HepG2 (cell line): Measurements from ENCODE around the gene CFAP43. TPM values are rescaled to one million over a fixed set of nuclear protein-coding genes. Genes with fewer than 3 reads are reported as not detected.

Experiments used
- ATAC-seq: fragments of 200-7000 bp; cut with Tn5 transposase; 3 replicates; pipeline ENCODE4 v1.9.1; 2020; ENCODE audit warnings: mild to moderate bottlenecking, moderate library complexity
- BruUV-seq: library from RNA; stranded (reverse); fragments of 400-500 nt; replicated peaks from 2 replicates; lab custom pipeline; 2021; lab: Mats Ljungman, UMichigan
- CTCF ChIA-PET: fragments of 300-600 bp; formaldehyde crosslinking; extraction: SDS; loops from one replicate; lab custom pipeline; 2021; ENCODE audit warnings: low total read pairs, inconsistent platforms, low intra/inter-chr PET ratio; lab: Yijun Ruan, JAX
- POLR2A ChIA-PET: fragments of 350-600 bp; sonication (Branson Sonifier 250); formaldehyde crosslinking; loops from one replicate; lab custom pipeline; 2020; ENCODE audit warnings: antibody characterized with exemption, inconsistent platforms; lab: Yijun Ruan, JAX
- DNase-seq: peaks from one replicate; pipeline ENCODE4 v3.0.0-alpha.2; 2015; ENCODE audit warnings: low spot score
- FAIRE-seq: peaks from 3 replicates; lab custom pipeline; 2011; peaks lifted over from hg19 to GRCh38; lab: Jason Lieb, UNC
- H2AFZ ChIP-seq: one replicate; pipeline ENCODE4 v1.6.1; 2011; ENCODE audit warnings: low read length, inconsistent platforms
- H3K27ac ChIP-seq: fragments of 300-600 bp; 3 replicates; pipeline ENCODE4 v1.8.0; 2011; ENCODE audit warnings: mixed run types, mild to moderate bottlenecking, mixed read lengths, low read length, inconsistent platforms; ENCODE audit not compliant: insufficient read depth; ENCODE audit errors: extremely low read length
- H3K27me3 ChIP-seq, 2 experiments: fragments of 200-600 bp in 1 of 2; 2 replicates in 1 of 2; 3 replicates in 1 of 2; pipeline versions ENCODE4 v1.6.0 to v1.8.0; 2011; ENCODE audit warnings: low read length in 2 of 2, mild to moderate bottlenecking in 2 of 2, moderate library complexity in 2 of 2, inconsistent platforms in 1 of 2; ENCODE audit not compliant: insufficient read depth in 2 of 2, control insufficient read depth in 1 of 2
- H3K36me3 ChIP-seq, 2 experiments: fragments of 200-600 bp in 1 of 2; replicated peaks in 1 of 2; 2 replicates in 1 of 2; 3 replicates in 1 of 2; pipeline versions ENCODE4 v1.5.1 to v1.8.0; 2011; ENCODE audit warnings: low read length in 2 of 2, inconsistent platforms in 1 of 2; ENCODE audit not compliant: insufficient read depth in 2 of 2, control insufficient read depth in 1 of 2
- H3K4me1 ChIP-seq: 2 replicates; pipeline ENCODE4 v1.5.1; 2012; ENCODE audit warnings: low read length, inconsistent platforms; ENCODE audit not compliant: insufficient read depth
- H3K4me2 ChIP-seq: 2 replicates; pipeline ENCODE4 v1.6.0; 2011; ENCODE audit warnings: low read depth, low read length, inconsistent platforms
- H3K4me3 ChIP-seq, 3 experiments: fragments of 200-600 bp in 1 of 3; sonication (generic), shearing (Covaris generic) in 1 of 3; replicated peaks in 1 of 3; 2 replicates each; pipeline ENCODE4 v1.5.1; 2011 to 2016; ENCODE audit warnings: low read length in 3 of 3, inconsistent platforms in 2 of 3, low read depth in 2 of 3, mild to moderate bottlenecking in 2 of 3, control low read depth in 1 of 3, mixed read lengths in 1 of 3; ENCODE audit not compliant: insufficient read depth in 1 of 3
- H3K79me2 ChIP-seq: one replicate; pipeline ENCODE4 v1.6.1; 2011; ENCODE audit warnings: low read length, inconsistent platforms; ENCODE audit not compliant: insufficient read depth
- H3K9ac ChIP-seq: 2 replicates; pipeline ENCODE4 v1.6.0; 2011; ENCODE audit warnings: mild to moderate bottlenecking, low read depth, low read length, inconsistent platforms; ENCODE audit not compliant: insufficient read depth
- H3K9me3 ChIP-seq: 2 replicates; pipeline ENCODE4 v1.5.1; 2012; ENCODE audit warnings: mild to moderate bottlenecking, low read length
- H4K20me1 ChIP-seq: 2 replicates; pipeline ENCODE4 v1.6.0; 2011; ENCODE audit warnings: inconsistent platforms, mild to moderate bottlenecking, low read length, moderate library complexity; ENCODE audit not compliant: insufficient read depth
- AKAP8 ChIP-seq: sonication (generic); formaldehyde crosslinking; IDR thresholded peaks from 2 replicates; pipeline ENCODE4 v1.5.1; 2020; ENCODE audit warnings: mild to moderate bottlenecking, missing genetic modification reagents
- CBX5 ChIP-seq: sonication (generic); formaldehyde crosslinking; IDR thresholded peaks from 2 replicates; pipeline ENCODE4 v1.4.0; 2020; ENCODE audit warnings: missing genetic modification reagents, borderline replicate concordance
- CREB1 ChIP-seq, 2 experiments: fragments of 450-650 bp in 1 of 2; IDR thresholded peaks; 2 replicates each; pipeline ENCODE4 v1.6.1; 2016 to 2017; ENCODE audit warnings: control low read depth in 1 of 2, mild to moderate bottlenecking in 1 of 2, missing compliant biosample characterization in 1 of 2, missing genetic modification characterization in 1 of 2
- EHMT2 ChIP-seq: fragments of 200-600 bp; sonication (generic); IDR thresholded peaks from 2 replicates; pipeline ENCODE4 v1.7.0; 2017; ENCODE audit warnings: antibody characterized with exemption, low read depth, low read length, borderline replicate concordance
- FOSL2 ChIP-seq: sonication (generic); formaldehyde crosslinking; IDR thresholded peaks from 2 replicates; pipeline ENCODE4 v1.4.0; 2020; ENCODE audit warnings: missing genetic modification reagents
- GABPB1 ChIP-seq: IDR thresholded peaks from 2 replicates; pipeline ENCODE4 v1.6.1; 2016; ENCODE audit warnings: mild to moderate bottlenecking, missing genetic modification reagents, moderate library complexity, missing compliant biosample characterization
- HNRNPH1 ChIP-seq: fragments of 200-400 bp; formaldehyde crosslinking; optimal IDR thresholded peaks from 2 replicates; pipeline ENCODE3; 2017; ENCODE audit warnings: mild to moderate bottlenecking, low read depth, low read length
- IRX3 ChIP-seq: sonication (generic); formaldehyde crosslinking; IDR thresholded peaks from 2 replicates; pipeline ENCODE4 v1.8.1; 2023; ENCODE audit warnings: mild to moderate bottlenecking, low read depth, missing genetic modification reagents, borderline replicate concordance
- KDM1A ChIP-seq: IDR thresholded peaks from 2 replicates; pipeline ENCODE4 v1.6.1; 2016; ENCODE audit warnings: missing compliant biosample characterization
- MED8 ChIP-seq: sonication (generic); formaldehyde crosslinking; IDR thresholded peaks from 2 replicates; pipeline ENCODE4 v1.8.1; 2023; ENCODE audit warnings: mild to moderate bottlenecking, missing genetic modification reagents; ENCODE audit not compliant: insufficient replicate concordance
- RXRB ChIP-seq: IDR thresholded peaks from 2 replicates; pipeline ENCODE4 v1.6.1; 2016; ENCODE audit warnings: borderline replicate concordance, missing genetic modification reagents, missing compliant biosample characterization
- ZBTB2 ChIP-seq: sonication (generic); formaldehyde crosslinking; IDR thresholded peaks from 2 replicates; pipeline ENCODE4 v1.8.0; 2022; ENCODE audit warnings: low read depth, missing genetic modification reagents
- ZBTB34 ChIP-seq: sonication (generic); formaldehyde crosslinking; IDR thresholded peaks from 2 replicates; pipeline ENCODE4 v1.8.0; 2022; ENCODE audit warnings: mild to moderate bottlenecking, missing genetic modification reagents
- ZKSCAN1 ChIP-seq: fragments of 150-350 bp; IDR thresholded peaks from 2 replicates; pipeline ENCODE4 v1.6.1; 2014; ENCODE audit warnings: low read length
- ZNF251 ChIP-seq: sonication (generic); formaldehyde crosslinking; IDR thresholded peaks from 2 replicates; pipeline ENCODE4 v1.9.0; 2021; ENCODE audit warnings: mild to moderate bottlenecking, missing genetic modification reagents
- ZNF570 ChIP-seq: sonication (generic); formaldehyde crosslinking; IDR thresholded peaks from 2 replicates; pipeline ENCODE4 v1.4.0; 2020; ENCODE audit warnings: mild to moderate bottlenecking, missing genetic modification reagents, borderline replicate concordance
- ZSCAN12 ChIP-seq: sonication (generic); formaldehyde crosslinking; IDR thresholded peaks from 2 replicates; pipeline ENCODE4 v1.9.0; 2021; ENCODE audit warnings: mild to moderate bottlenecking, missing genetic modification reagents
- WGBS: methylation state at CpG from one replicate; pipeline ENCODE4 v1.1.6; 2017; ENCODE audit warnings: low lambda C conversion rate; 5-methylcytosine and 5-hydroxymethylcytosine counted together
- in situ Hi-C: cut with HindIII; loops from 2 replicates; pipeline ENCODE4 v1.10.0; 2017; ENCODE audit warnings: low pct_unique_long_range_greater_than_20kb; ENCODE audit not compliant: extremely low pct_ligation_motif_present
- intact Hi-C: fragments of 100-400 bp; cut with micrococcal nuclease; formaldehyde crosslinking; loops from one replicate; pipeline ENCODE4 v1.10.0; 2022; ENCODE audit not compliant: unreplicated experiment
- polyA plus RNA-seq, 8 experiments: library from polyadenylated mRNA; depleted of rRNA in 3 of 8; stranded (reverse) in 7 of 8; unstranded in 1 of 8; fragments of >200 nt; fragmentation: Illumina TruSeq in 4 of 8; extraction: Trizol in 4 of 8; gene quantifications; 2 replicates each; pipeline versions ENCODE4 v1.2.1 to v1.2.3, GENCODE V29; 2011 to 2016; ENCODE audit warnings: low read depth in 4 of 8, missing spikeins in 1 of 8, mixed read lengths in 1 of 8; ENCODE audit not compliant: insufficient read depth in 1 of 8
- total RNA-seq, 5 experiments: library from RNA; depleted of rRNA; stranded (reverse); fragments of >200 nt; fragmentation: Illumina TruSeq; extraction: Trizol; gene quantifications; 2 replicates each; pipeline ENCODE4 v1.2.3, GENCODE V29; 2016; ENCODE audit warnings: low read depth in 1 of 5
- TF ChIP-seq, protein P1 (sequence below): sonication (generic); formaldehyde crosslinking; IDR thresholded peaks from 2 replicates; pipeline ENCODE4 v1.8.1; 2023; ENCODE audit warnings: mild to moderate bottlenecking, missing genetic modification reagents, borderline replicate concordance
- TF ChIP-seq, protein P2 (sequence below): IDR thresholded peaks from 2 replicates; pipeline ENCODE4 v1.6.1; 2012; ENCODE audit warnings: inconsistent platforms
- TF ChIP-seq, protein P3 (sequence below): sonication (generic); formaldehyde crosslinking; conservative IDR thresholded peaks from 2 replicates; pipeline ENCODE4 v1.8.0; 2022; ENCODE audit warnings: missing genetic modification reagents

Gene CFAP43
- total and polyA plus RNA-seq, 2 of the 13 experiments (the other 11 are each of a cell fraction or from before 2014, with no cell fraction given): 0.24 to 0.38 TPM

GRCh38 chr10:104232613-104233102 lies 494 bp upstream of the CFAP43 start:
- DNase-seq: peak; percentile 33
- H2AFZ ChIP-seq: peak overlapping the region; percentile 90
- peak; percentile 65 for ATAC-seq
- H3K9ac ChIP-seq: peak overlapping the region; percentile 84
- no peak for FAIRE-seq
- in situ Hi-C loops: no loop called here
- H3K4me2 ChIP-seq: peak overlapping the region; percentile 87
- peaks cover 21% of the 10 kb centered on the region for H3K4me1 ChIP-seq
- BruUV-seq: no TSS peak
- CTCF ChIA-PET: no interaction called here
- peaks cover 7% of the 10 kb centered on the region for H3K9me3 ChIP-seq
- no peaks in the 10 kb centered on the region for H3K36me3 ChIP-seq
- H3K79me2 ChIP-seq: no peaks in the 10 kb centered on the region
- WGBS: 3% methylated on average over 20 of the region's 20 CpGs
- POLR2A ChIA-PET: interaction anchor here (1.0 to 3.7 kb wide), 7 partner anchors 9 to 111 kb away, joined by 3 to 59 read pairs (median 6); partner anchors contain the start of genes GSTO1, ITPRIP and SFR1
- H3K4me3 ChIP-seq: peak overlapping the region; percentile 79 to 93 (median 86)
- intact Hi-C loops: loop anchor here (1.0 kb wide), 2 partner anchors 11 to 21 kb away; no protein-coding TSS in a partner anchor
- H4K20me1 ChIP-seq: no peaks in the 10 kb centered on the region
- H3K27ac ChIP-seq: peak overlapping the region; percentile 82
- no peaks in the 10 kb centered on the region; a peak in 1 of 5 replicates for H3K27me3 ChIP-seq
- TF ChIP-seq KDM1A (CRISPR knock-in tag) (0 out of 2 replicates have a peak, but pooled peaks have one; percentile 26), ZSCAN12 (CRISPR knock-in tag) (no peak), EHMT2 (no peak), FOSL2 (CRISPR knock-in tag) (no peak), IRX3 (CRISPR knock-in tag) (peak; percentile 3; the same call in 1 of the 2 replicates), GABPB1 (CRISPR knock-in tag) (no peak), ZKSCAN1 (no peak), HNRNPH1 (no peak), ZBTB34 (CRISPR knock-in tag) (no peak), CBX5 (CRISPR knock-in tag) (no peak), ZNF570 (CRISPR knock-in tag) (no peak), ZBTB2 (CRISPR knock-in tag) (no peak), CREB1 (IDR thresholded peaks at IDR 0.05) (no peak), CREB1 (CRISPR knock-in tag; IDR thresholded peaks at IDR 0.05) (peak; percentile 27; the same call in 1 of the 2 replicates), MED8 (CRISPR knock-in tag) (no peak), AKAP8 (CRISPR knock-in tag) (no peak), RXRB (0 out of 2 replicates have a peak, but pooled peaks have one; percentile 24), ZNF251 (CRISPR knock-in tag) (no peak)
- TF ChIP-seq, protein P1, sequence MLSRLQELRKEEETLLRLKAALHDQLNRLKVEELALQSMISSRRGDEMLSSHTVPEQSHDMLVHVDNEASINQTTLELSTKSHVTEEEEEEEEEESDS: 0 out of 2 replicates have a peak, but pooled peaks have one; percentile 6
- TF ChIP-seq, protein P2, sequence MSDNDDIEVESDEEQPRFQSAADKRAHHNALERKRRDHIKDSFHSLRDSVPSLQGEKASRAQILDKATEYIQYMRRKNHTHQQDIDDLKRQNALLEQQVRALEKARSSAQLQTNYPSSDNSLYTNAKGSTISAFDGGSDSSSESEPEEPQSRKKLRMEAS: no peak
- TF ChIP-seq, protein P3, sequence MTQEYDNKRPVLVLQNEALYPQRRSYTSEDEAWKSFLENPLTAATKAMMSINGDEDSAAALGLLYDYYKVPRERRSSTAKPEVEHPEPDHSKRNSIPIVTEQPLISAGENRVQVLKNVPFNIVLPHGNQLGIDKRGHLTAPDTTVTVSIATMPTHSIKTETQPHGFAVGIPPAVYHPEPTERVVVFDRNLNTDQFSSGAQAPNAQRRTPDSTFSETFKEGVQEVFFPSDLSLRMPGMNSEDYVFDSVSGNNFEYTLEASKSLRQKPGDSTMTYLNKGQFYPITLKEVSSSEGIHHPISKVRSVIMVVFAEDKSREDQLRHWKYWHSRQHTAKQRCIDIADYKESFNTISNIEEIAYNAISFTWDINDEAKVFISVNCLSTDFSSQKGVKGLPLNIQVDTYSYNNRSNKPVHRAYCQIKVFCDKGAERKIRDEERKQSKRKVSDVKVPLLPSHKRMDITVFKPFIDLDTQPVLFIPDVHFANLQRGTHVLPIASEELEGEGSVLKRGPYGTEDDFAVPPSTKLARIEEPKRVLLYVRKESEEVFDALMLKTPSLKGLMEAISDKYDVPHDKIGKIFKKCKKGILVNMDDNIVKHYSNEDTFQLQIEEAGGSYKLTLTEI (CRISPR knock-in tag): no peak
